Parathyroid adenoma (tissue), 2 donors: Measurements from ENCODE around the gene CASKIN1.
"Not testable (repeated sequence)": the region's sequence is repeated elsewhere in the genome, so short reads cannot be mapped to it uniquely, and the experiment has no call there.

Source experiments
- H2AFZ ChIP-seq: fragments of 300-600 bp; sonication (generic); one replicate; pipeline ENCODE4 v1.7.0; 2017; ENCODE audit warnings: antibody characterized with exemption, mild to moderate bottlenecking
- H3K27ac ChIP-seq: fragments of 300-600 bp; sonication (generic); one replicate; pipeline ENCODE4 v1.7.0; 2017
- H3K27me3 ChIP-seq: fragments of 300-600 bp; sonication (generic); one replicate; pipeline ENCODE4 v1.7.0; 2017; ENCODE audit warnings: low read length; ENCODE audit not compliant: control insufficient read depth, insufficient read depth
- H3K36me3 ChIP-seq: fragments of 300-600 bp; sonication (generic); one replicate; pipeline ENCODE4 v1.7.0; 2017; ENCODE audit warnings: low read length; ENCODE audit not compliant: control insufficient read depth, insufficient read depth
- H3K4me1 ChIP-seq: fragments of 300-600 bp; sonication (generic); one replicate; pipeline ENCODE4 v1.7.0; 2017; ENCODE audit warnings: control low read depth
- H3K4me2 ChIP-seq: fragments of 300-600 bp; sonication (generic); one replicate; pipeline ENCODE4 v1.7.0; 2017; ENCODE audit warnings: low read length
- H3K4me3 ChIP-seq: fragments of 300-600 bp; sonication (generic); one replicate; pipeline ENCODE4 v1.7.0; 2017; ENCODE audit warnings: low read depth, low read length
- H3K79me2 ChIP-seq: fragments of 300-600 bp; sonication (generic); one replicate; pipeline ENCODE4 v1.7.0; 2017; ENCODE audit warnings: control low read depth
- H3K9ac ChIP-seq: fragments of 300-600 bp; sonication (generic); one replicate; pipeline ENCODE4 v1.7.0; 2017; ENCODE audit warnings: mild to moderate bottlenecking
- H3K9me3 ChIP-seq: fragments of 300-600 bp; sonication (generic); one replicate; pipeline ENCODE4 v1.7.0; 2017; ENCODE audit warnings: low read length; ENCODE audit not compliant: control insufficient read depth
- donor health status: primary hyperparathyroidism.

The CASKIN1 gene

DNA sequence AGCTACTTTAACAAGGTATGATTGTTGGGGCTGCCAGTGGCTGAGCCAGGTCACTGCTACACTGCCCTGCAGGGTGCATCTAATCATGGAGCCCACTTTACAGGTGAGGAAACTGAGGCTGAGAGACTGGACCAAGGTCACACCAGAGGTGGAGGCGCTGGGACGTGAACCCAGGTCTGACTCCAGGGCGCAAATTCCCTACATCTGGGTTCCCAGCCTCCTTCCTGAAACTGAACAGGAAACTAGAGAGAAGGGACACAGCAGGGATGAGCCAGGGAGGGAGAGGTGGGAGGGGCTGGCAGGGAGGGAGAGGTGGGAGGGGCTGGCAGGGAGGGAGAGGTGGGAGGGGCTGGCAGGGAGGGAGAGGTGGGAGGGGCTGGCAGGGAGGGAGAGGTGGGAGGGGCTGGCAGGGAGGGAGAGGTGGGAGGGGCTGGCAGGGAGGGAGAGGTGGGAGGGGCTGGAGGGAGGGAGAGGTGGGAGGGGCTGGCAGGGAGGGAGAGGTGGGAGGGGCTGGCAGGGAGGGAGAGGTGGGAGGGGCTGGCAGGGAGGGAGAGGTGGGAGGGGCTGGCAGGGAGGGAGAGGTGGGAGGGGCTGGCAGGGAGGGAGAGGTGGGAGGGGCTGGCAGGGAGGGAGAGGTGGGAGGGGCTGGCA is 68.7 kb downstream of the CASKIN1 start:
- not testable (repeated sequence) for H3K9me3 ChIP-seq, H3K27ac ChIP-seq, H3K27me3 ChIP-seq, H3K4me1 ChIP-seq, H3K4me3 ChIP-seq, H3K4me2 ChIP-seq, H3K9ac ChIP-seq, H3K36me3 ChIP-seq, H2AFZ ChIP-seq
- H3K79me2 ChIP-seq, result peaks cover 41% of the 10 kb centered on the region
